Measurements from ENCODE around the gene HIVEP3.

HIVEP3 gene

DNA sequence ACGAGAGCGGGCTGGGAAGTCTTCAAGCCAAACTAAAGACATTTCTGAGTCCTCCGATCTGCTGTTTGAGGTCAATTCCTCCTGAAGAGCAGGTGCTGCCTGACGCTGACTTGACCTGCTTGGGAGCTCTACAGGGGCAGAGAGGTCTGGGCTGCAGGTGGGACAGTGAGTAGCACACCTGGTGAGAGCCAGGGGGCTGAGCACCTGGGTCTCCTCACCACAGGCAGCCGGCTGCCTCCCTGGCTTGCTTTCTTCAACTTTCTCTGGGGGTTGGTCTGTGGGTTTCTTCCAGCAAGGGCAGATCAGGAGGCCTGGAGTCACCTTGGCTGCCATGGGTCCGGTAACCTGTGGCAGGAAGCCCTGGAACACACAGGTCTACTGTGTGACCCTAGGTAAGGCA lies 326.8 kb downstream of the HIVEP3 start:
- no peak for DNase-seq

DNA sequence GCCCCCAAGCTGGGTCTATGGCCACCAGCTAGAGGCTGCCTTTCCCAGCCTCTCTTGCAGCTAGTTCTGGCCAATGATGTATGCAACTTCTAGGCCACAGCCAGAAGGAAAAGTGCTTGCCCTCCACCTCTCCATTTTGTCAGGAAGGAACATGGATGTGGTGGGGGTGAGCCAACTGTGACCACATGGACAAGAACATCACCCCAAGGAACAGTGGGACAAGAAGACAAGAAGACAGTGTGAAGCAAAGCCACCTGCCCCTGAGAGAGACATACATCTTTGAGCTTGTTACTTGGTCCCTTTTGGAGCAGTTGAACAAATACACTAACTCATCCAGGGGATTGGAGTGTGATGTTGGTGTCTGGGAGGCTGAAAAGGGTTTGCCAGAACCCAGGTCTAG lies 328.4 kb downstream of the HIVEP3 start:
- no peak for DNase-seq

DNA sequence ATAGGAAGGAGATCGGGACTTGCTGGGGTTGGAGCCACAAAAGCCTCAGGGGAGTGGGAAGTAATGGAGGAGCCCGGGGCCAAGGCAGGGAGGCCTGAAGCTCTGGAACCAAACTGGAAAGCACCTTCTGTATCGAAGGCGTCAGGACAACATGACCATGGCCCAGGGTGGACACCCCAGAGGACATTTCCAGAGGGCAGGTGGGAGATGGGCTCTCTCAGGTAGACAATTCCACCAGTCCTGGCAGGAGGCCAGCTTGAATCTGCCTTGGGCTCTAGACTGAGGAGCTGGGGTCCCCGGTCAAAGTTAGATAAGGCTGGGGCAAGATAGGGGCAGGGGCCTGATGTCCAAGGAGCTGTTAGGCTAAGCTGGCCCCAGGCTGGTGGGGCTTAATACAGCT lies 329.3 kb downstream of the HIVEP3 start:
- no peak for DNase-seq

DNA sequence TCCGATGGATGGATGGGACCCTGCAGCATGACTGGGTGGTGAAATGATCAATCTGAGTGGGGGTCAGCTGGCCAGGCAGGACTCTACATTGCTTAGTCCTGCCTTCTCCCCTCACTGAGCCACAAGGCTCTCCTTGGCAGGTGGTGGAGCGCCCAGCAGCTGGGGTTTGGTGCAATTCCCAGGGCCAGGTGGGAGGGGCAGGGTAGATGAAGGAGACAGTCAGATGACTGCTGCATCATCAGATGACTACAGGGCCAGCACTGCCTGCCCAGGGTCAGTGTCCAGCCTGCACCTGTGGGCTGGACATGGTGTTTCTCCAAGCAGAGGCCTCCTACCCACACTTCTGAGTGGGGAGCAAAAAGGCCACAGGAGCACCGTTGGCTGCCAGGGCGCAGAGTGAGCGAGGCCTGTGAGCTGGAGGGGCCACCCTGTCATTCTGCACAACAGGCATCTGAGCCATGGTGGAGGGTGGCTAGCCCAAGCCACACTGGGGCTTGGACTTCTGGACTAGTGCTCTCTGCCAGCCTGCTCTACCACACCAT lies 330.3 kb downstream of the HIVEP3 start:
- DNase-seq = no peak

DNA sequence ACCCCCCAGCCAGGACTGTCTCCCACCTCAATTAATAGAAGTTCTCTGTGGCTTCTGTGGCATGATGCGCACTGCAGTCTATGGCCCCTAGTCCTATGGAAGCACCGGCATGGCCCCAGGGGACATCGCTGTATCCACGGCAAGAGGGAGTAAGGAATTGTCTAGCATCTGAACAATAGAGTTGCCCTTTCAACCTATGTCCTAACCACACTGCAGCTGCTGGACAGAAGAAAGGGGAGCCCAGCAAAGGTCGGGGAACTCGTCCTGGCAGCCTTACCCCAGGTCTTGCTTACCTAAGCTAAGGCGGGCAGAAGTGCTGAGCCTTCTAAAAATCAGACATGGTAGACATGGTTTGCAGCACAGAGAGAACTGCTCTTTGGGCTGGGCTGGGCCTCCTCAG lies 330.9 kb downstream of the HIVEP3 start:
- no peak for DNase-seq

DNA sequence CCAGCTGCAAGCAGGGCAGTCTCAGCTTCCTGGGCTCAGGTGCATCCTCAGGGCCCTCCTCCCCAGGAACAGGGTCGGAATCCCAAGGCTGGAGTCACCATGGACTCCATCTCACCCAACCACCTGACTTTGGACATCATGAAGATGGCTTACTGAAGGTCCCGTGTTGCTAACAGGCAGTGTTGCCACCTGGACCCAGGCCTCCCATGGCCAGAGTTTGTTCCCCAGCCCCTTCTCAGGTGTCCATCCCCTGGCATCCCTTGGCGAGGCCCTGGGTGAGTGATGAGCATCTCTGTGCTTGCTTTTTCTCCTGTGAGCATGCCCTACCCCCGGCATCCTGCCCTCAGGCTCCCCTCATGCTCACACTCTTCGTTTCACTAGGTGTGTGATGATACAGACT lies 332.5 kb downstream of the HIVEP3 start:
- DNase-seq = no peak

DNA sequence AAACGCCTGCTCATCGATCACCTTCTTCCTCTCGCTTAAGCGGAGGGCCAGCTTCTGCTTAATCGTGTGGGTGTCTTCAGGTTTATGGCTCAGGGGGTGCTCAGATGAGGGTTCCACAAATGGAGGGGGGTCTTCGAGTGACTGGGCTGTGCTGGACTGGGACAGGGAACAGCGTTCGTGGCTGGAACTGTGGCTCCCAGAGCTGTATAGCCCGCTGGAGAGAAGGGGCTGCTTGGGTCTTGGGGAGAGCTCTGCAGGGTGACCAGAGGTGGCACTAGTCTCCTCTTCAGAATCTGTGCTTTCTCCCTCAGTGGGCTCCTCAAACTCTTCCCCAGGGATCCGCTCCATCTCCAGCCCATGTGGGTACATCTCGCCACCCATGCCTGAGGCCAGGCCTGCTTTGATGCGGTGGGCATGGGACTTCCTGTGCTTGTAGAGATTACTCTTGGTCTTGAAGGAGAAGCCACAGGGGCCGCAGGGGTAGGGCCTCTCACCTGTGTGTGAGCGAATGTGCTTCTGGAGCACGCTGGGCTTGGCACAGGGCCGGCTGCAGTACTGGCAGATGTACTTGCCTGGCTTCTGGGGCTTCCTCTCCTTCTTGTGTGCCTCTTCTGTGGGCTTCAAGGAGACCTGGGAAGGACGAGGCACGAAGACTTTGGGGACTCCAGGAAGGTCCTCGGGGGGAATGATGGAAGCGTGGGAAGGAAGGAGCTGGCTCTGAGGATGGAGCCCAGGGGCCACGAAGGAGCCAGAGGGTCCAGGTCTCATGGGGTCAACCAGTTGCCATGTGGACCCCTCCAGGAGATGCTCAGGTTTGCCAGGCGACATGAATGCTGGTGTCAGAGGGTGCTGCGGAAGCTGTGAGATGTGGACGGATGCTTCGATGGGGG lies 334.8 kb downstream of the HIVEP3 start:
- DNase-seq = no peak

DNA sequence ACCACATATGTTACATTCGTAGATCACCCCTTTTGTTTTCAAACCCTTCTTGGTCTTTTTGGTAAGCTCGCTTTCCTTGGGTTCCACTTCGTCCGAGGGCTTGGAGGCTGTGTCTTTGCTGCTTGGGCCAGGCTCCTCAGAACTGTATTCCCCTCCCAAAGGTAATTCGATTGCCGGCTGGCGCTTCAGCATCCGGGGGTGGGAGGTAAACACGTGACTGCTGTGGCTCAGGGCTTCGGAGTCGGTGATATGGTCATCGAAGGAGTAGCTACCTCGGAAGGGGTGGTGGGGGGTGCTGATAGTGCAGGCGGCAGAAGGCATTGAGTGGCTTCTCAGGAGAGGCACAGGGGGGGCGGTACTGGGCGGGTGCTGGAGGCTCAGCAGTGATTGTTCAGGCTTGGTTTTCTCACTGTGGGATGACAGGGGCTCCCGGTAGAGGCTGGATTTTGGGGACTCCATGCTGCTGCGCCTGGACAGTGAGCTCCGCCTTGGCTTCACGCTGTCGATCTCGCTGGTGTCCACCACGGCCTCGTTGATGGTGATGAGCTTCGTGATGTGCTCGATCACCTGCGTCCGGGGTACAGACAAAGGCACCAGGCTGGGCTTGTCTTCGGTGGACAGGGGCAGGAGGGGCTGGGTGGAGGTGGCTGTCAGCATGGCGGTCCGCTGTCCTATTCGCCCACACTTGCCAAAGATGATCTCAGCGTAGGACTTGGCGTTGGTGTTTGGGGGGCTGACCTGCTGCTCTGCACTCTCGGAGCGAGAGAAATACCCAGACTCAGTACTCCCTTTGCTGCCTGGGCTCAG lies 335.7 kb downstream of the HIVEP3 start:
- no peak for DNase-seq

DNA sequence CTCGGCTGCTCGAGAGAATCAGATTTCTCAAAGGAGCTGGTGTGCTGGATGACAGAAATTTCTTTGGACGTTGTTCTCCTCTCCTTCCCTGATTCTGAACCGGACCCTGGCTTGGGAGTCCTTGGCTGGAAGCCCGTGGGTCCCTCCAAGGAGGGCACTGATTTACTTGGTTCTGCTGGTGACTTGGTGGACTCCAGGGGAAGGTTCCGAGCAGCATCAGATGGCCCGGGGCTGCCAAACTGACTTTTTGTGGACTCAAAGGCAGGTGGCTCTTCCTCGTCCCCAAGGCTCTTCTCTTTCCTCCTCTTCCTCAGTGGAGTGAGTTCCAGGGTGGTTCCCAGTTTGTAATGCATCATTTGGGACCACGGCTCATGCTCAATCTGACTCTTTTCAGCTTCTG lies 336.4 kb downstream of the HIVEP3 start:
- DNase-seq = no peak

DNA sequence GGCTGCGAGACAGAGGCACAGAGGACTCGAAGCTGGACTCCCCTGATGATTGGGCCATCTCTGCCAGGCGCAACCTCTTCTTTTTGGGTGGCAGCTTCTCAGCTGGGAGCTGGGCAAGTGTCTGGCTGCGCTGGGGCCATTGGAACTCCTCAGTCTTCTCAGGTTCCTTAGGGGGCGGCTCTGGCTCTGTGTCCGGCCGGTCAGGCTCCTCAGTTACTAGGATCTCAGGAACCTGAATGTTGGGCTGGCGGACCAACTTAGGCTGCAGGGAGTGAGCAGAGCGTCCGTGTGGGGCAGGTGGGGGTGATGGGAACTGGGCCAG lies 336.8 kb downstream of the HIVEP3 start:
- no peak for DNase-seq

DNA sequence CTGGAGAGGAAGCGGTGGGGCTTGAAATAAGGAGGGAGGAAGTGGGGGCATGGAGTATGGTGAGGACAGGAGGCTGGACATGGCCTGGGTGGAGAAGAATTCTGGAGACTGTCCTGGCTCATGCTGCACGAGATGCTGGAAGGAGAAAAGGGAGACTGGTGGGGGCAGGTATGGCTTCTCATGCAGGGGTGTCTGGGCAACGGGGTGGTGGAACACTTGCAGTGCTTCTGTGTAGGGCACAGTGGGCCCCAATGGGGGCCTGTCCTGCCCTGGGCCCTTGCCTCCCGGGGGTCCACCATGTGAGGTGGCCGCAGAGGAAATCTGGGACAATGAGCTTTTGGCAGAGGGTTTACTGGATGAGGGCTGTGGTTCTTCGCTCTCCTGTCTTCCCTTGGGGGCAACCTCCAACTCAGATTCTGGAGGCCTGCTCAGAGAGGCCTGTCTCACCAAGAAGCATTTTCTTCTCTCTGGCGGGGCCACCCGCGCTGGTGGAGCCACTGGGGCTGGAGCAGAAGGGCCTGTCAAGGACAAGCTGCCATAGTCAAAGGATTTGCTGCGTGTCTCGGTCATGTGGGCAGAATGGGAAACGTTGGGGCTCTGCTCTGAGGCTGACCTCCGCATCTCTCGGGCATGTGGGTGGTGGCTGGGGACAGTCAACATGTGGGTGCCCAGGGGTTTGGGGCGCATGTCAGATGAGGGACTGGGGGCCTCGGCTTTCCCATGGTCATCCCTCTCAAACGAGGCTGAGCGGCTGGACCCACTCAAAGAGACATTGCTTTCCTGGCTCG lies 337.3 kb downstream of the HIVEP3 start:
- DNase-seq = no peak

DNA sequence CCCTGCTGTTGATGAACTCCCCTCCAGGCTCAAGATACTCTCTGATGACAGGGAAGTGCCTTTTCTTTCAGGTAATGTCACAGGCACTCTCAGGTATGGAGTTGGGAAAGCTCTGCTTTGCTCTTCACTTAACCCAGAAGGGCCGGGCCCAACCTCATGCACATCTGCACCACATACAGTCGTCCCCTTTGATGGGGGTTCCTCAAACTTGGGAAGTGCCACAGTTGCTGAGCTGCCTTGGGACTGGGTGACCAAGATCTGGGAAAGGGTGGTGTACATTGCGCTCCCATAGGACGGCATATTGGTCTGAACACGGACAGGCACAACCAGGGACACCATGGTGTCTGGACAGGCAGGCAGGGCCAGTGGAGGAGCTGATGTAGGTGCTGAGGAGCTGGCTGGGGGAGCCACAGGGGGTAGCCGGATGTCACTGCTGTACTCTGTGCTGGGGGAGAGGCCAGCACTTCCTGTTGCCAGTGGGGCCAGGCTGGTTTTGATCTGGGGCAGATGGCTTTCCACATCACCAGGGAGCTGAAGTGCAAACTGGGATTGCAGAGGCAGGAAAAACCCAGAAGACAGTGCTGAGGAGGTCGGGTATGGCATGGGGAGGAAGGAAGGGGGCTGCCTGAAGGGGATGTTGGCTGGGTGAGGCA lies 338.1 kb downstream of the HIVEP3 start:
- DNase-seq = no peak

DNA sequence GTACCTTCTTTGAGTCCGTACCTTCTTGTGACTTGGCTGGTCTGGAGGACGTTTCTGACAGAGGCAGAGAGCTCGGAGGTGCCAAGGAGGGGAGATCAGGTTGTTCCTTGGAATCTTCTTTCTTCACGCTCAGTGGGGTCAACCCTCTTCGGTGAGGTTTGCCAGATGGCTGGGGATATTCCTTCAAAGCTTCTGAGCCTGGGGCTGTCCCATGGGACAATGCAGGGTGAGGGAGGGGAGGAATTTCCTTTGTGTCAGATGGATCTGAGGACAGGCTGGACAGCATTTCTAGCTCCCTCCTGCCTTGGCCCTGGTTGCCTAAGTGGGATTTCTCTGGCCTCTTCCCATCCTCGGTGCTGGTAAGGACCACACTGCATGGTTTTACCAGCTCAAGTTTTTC lies 338.7 kb downstream of the HIVEP3 start:
- no peak for DNase-seq

DNA sequence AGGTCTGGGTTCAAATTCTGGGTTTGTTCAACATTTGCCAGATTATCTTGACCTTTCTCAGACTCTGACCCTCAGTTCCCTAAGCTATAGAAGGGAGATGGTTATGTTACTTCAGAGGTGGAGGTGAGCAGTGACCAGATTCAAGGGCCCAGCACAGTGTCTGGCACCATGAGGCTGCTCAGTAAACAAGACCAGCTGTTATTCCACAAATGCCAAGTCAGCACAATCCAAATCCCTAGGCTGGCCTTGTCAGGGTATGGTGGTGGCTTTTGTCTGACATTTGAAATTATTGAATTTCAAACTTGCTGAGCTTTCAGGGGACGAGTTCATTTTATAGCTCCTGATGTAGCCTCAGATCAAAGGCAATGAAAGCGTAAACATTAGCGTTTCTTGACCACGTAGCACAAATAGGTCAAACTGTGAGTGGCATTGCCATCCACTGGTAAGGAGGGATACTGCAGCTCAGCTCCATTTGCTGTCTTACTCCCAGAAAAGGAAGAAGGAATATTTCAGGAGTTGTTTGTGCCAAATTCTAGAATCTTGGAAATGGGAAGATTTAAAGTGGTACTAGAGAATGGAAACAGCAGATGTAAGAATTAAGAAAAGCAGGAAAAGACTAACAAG lies 339.9 kb downstream of the HIVEP3 start:
- no peak for DNase-seq

DNA sequence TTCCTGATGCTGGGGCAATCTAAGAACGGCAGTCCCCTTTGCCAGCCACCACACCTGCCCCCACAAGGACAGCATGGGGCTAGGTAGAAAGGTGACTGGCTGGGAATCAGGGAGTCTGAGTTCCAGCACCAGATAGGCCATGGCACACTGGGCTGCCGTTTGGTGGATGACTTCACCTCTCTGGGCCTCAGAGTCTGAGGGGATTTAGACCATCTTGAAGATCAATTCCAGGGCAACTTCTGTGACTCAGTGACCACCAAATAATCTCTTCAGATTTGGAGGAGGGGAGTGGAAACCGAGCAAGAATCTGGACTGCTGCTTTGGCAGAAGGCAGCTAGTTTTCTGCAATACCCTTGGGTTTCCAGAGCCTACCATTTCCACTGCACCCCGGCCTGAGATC lies 342.1 kb downstream of the HIVEP3 start:
- DNase-seq = no peak

DNA sequence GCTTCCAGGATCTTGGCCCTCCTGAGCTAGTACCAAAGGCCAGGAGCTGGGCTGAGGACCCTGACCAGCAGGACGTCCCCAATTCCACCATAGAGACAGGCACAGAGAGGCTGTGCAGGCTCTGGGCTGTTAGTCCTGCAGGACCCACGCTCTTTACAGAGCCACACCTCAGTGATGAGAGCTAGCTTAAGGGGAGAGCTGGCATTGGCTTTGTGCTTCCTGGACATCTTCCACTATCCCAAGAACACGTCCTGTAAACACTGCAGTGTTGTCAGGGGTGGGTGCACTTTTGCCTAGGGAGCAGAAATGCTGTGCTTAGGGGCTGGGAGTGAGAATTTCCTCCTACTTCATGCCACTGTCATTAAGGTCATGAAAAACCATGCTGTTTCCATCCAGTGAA lies 342.5 kb downstream of the HIVEP3 start:
- no peak for DNase-seq

DNA sequence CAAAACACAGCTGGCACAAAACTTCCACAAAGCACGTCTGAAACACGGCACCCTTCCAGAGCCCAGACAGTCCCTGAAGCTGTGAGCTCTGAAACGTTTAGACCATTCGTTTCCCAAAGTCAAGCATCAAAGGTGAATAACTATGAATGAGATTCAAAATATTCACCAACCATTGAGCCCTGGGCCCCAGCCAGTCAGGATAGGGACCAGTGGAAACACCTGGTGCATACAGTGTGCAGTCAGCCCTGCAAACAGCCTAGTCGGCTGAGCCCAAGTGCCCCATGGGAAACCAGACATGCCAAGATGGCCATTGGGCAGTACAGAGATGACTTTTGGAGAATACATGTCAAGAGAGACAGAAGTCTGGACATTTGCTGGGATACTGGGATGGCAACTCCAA lies 343.9 kb downstream of the HIVEP3 start:
- no peak for DNase-seq

DNA sequence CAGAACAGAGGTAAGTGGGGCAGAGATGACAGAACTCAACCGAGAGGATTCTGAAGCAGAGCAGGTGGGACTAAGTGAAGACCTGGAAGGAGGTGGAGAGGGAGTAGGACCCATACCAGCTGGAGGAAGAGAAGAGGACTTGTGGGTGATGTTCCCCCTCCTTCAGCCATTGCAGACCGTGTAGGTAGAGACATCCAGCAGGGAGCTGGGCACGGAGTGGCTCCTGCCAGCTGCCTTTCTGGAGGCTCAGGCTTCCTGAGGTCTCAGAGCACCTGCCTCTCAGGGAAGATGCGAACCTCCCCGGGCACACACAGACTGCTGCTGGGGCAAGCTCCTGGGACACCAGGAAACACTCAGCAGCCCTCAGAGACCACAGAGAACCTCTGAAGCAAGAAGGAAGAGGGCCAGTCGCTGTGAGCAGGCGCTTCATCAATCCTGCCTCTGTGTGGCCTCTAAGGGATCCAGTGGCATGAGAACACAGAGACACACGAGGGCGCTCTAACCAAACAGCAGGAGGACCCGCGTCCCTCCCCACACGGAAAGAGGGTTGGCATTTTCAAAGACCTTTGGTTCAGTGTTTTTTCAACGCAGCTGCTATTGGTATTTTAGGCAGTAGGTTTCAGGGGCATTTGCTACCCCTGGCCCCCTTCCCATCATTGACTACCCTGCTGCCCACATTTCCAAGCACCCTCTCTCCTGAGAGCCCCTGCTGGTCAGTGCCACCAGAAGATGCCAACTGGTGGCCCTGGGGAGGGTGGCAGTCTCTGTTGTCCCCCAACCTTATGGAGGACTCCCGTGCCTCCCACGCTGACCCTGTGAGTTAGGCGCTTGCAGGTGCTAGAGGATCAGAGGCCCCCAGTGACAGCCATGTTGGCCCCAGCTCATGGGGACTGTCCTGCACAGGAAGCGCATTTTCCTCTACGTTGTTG lies 344.7 kb downstream of the HIVEP3 start:
- peak; percentile 72 for DNase-seq

DNA sequence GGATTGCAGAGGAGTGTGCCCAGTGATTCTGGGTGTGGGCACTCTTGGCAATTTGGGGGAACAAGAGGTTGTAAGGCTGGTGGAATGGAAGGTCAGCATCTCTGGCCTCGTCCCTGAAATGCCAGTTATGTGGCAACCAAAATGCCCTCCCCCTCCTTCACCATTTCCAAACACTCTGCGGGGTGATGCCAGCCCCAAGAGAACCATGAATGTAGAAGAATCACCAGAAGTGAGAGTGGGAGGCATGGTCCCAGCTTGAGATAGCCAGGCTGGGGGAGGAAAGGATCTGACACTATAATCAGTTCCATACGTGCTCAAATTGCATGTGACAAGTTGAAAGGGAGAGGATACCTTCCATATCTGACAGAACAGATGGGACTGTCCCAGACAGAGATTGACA lies 345.5 kb downstream of the HIVEP3 start:
- no peak for DNase-seq

DNA sequence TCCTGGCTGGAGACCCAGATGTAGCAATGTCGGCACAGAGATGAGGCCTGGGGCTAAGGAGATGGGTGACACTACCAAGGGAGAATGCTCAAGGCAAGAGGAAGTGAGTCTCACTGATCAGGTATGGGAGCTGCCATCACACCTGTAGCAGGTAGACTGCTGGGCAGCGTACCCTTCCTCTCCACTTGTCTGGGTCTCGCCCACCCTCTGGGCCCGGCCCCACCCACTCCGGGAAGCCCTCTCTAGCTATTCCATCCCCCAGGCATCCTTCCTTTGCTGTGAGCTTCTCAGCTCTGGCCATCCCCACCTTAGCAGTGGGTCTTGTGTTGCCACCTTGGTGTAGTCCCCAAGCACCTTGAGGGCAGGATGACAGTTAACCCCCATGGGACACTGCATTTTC lies 346.5 kb downstream of the HIVEP3 start:
- DNase-seq = no peak

DNA sequence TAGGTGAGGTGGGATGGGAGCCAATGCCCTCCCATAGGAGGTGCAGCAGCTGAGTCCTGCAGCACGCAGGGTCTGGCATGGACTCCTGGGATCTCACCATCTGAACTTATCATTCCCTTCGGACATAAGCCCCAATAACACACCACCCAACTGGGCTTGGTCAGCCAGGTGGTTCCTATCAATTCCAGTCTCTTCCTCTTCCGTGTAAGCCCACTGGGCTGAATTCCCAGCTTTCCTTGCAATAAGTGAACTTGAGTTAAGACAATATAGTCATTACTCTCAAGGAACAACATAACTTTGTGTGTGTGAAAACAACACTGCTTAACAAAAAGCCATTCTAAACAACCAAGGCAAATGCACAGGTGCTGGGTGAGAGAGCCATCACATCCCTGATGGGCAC lies 347.7 kb downstream of the HIVEP3 start:
- no peak for DNase-seq

All from NCI-H1436 (cell line).